GM23338 (cell line): ENCODE data around the gene PRKX. TPM values are rescaled to one million over a fixed set of nuclear protein-coding genes. Genes with fewer than 3 reads are reported as not detected.

Experiments
- ATAC-seq: fragments of 200-7000 bp; cut with Tn5 transposase; 3 replicates; pipeline ENCODE4 v1.9.1; 2020
- DNase-seq: peaks from one replicate; pipeline ENCODE4 v3.0.0-alpha.2; 2015; ENCODE audit warnings: low spot score
- H2AFZ ChIP-seq: fragments of 200-600 bp; sonication (generic); 2 replicates; pipeline ENCODE4 v1.8.0; 2016; ENCODE audit warnings: antibody characterized with exemption, mild to moderate bottlenecking, moderate library complexity
- H3F3A ChIP-seq: fragments of 200-600 bp; sonication (generic); replicated peaks from 2 replicates; pipeline ENCODE4 v1.8.0; 2017; ENCODE audit warnings: antibody characterized with exemption, mixed run types, low read depth
- H3K27ac ChIP-seq: fragments of 200-600 bp; sonication (generic); 2 replicates; pipeline ENCODE4 v1.6.1; 2016; ENCODE audit warnings: low read depth
- H3K27me3 ChIP-seq: fragments of 200-600 bp; sonication (generic); 2 replicates; pipeline ENCODE4 v1.8.0; 2016; ENCODE audit warnings: mild to moderate bottlenecking, mixed run types, moderate library complexity; ENCODE audit not compliant: insufficient read depth
- H3K36me3 ChIP-seq: fragments of 200-600 bp; sonication (generic); 2 replicates; pipeline ENCODE4 v1.8.0; 2016; ENCODE audit warnings: mild to moderate bottlenecking; ENCODE audit not compliant: insufficient read depth
- H3K4me1 ChIP-seq: fragments of 200-600 bp; sonication (generic); 2 replicates; pipeline ENCODE4 v1.8.0; 2016; ENCODE audit warnings: mild to moderate bottlenecking, moderate library complexity; ENCODE audit not compliant: insufficient read depth
- H3K4me2 ChIP-seq: fragments of 200-600 bp; sonication (generic); 2 replicates; pipeline ENCODE4 v1.7.1; 2017; ENCODE audit warnings: mixed run types
- H3K4me3 ChIP-seq: fragments of 200-600 bp; sonication (generic); 2 replicates; pipeline ENCODE4 v1.6.1; 2016; ENCODE audit warnings: mixed run types
- H3K79me2 ChIP-seq: fragments of 200-600 bp; sonication (generic); replicated peaks from 2 replicates; pipeline ENCODE4 v1.8.0; 2017; ENCODE audit warnings: mild to moderate bottlenecking; ENCODE audit not compliant: insufficient read depth
- H3K9me2 ChIP-seq: fragments of 200-600 bp; sonication (generic); 2 replicates; pipeline ENCODE4 v1.8.0; 2017; ENCODE audit not compliant: insufficient read depth
- H4K20me1 ChIP-seq: fragments of 200-600 bp; sonication (generic); replicated peaks from 2 replicates; pipeline ENCODE4 v1.8.0; 2017; ENCODE audit warnings: mild to moderate bottlenecking; ENCODE audit not compliant: insufficient read depth
- H3K27ac Mint-ChIP-seq: 2 replicates; pipeline ENCODE4 v1.8.0; 2020; ENCODE audit warnings: inconsistent platforms, mild to moderate bottlenecking, moderate library complexity, mixed read lengths
- H3K27me3 Mint-ChIP-seq: 3 replicates; pipeline ENCODE4 v1.8.0; 2022; ENCODE audit warnings: low read depth, mild to moderate bottlenecking, moderate library complexity, mixed read lengths, inconsistent platforms; ENCODE audit not compliant: insufficient read depth, poor library complexity
- H3K36me3 Mint-ChIP-seq: 3 replicates; pipeline ENCODE4 v1.8.0; 2021; ENCODE audit warnings: low read depth, mild to moderate bottlenecking, inconsistent platforms, moderate library complexity, mixed read lengths
- H3K4me1 Mint-ChIP-seq: 3 replicates; pipeline ENCODE4 v1.8.0; 2020; ENCODE audit warnings: mild to moderate bottlenecking, inconsistent platforms, mixed read lengths
- H3K4me3 Mint-ChIP-seq: 3 replicates; pipeline ENCODE4 v1.8.0; 2021; ENCODE audit warnings: moderate library complexity, mild to moderate bottlenecking, inconsistent platforms, mixed read lengths
- H3K9me3 Mint-ChIP-seq: 3 replicates; pipeline ENCODE4 v1.8.0; 2020; ENCODE audit warnings: moderate library complexity, mild to moderate bottlenecking, inconsistent platforms, mixed read lengths
- CREB1 ChIP-seq: fragments of 250-450 bp; sonication (Bioruptor Pico); IDR thresholded peaks from 2 replicates; pipeline ENCODE4 v1.5.0; 2020; ENCODE audit warnings: low read depth, mild to moderate bottlenecking, moderate library complexity
- CTCF ChIP-seq, 2 experiments: fragments of 200-600 bp in 1 of 2; sonication (generic) in 1 of 2; conservative IDR thresholded peaks; 2 replicates each; pipeline versions ENCODE4 v1.5.1 to v1.6.1; 2016 to 2017; ENCODE audit warnings: antibody characterized with exemption in 2 of 2, low read depth in 2 of 2, mild to moderate bottlenecking in 2 of 2, moderate library complexity in 1 of 2
- ETS1 ChIP-seq: IDR thresholded peaks from 2 replicates; pipeline ENCODE4 v1.6.1; 2016; ENCODE audit warnings: antibody characterized with exemption
- EZH2 ChIP-seq: fragments of 200-600 bp; sonication (generic); IDR thresholded peaks from one replicate; pipeline ENCODE4 v1.8.0; 2017; ENCODE audit warnings: antibody characterized with exemption, mild to moderate bottlenecking, low read depth; ENCODE audit not compliant: unreplicated experiment
- EZH2phosphoT487 ChIP-seq: fragments of 200-600 bp; sonication (generic); IDR thresholded peaks from one replicate; pipeline ENCODE4 v1.8.1; 2018; ENCODE audit warnings: antibody characterized with exemption; ENCODE audit not compliant: unreplicated experiment
- JUNB ChIP-seq: IDR thresholded peaks from one replicate; pipeline ENCODE4 v1.6.1; 2016; ENCODE audit warnings: antibody characterized with exemption; ENCODE audit not compliant: unreplicated experiment
- NANOG ChIP-seq: IDR thresholded peaks from 2 replicates; pipeline ENCODE4 v1.6.1; 2016; ENCODE audit warnings: antibody characterized with exemption, borderline replicate concordance
- POLR2AphosphoS5 ChIP-seq: IDR thresholded peaks from 2 replicates; pipeline ENCODE4 v1.6.1; 2016; ENCODE audit warnings: antibody characterized with exemption, low read depth
- REST ChIP-seq: IDR thresholded peaks from one replicate; pipeline ENCODE4 v1.6.1; 2018; ENCODE audit warnings: antibody characterized with exemption; ENCODE audit not compliant: unreplicated experiment
- ZNF114 ChIP-seq: fragments of 250-450 bp; sonication (Bioruptor Pico); IDR thresholded peaks from 2 replicates; pipeline ENCODE4 v1.5.0; 2020; ENCODE audit warnings: mild to moderate bottlenecking, moderate library complexity
- ZNF331 ChIP-seq: fragments of 250-450 bp; sonication (Bioruptor Pico); IDR thresholded peaks from 2 replicates; pipeline ENCODE4 v1.5.0; 2020; ENCODE audit warnings: low read depth, mild to moderate bottlenecking, moderate library complexity
- polyA plus RNA-seq: library from polyadenylated mRNA; unstranded; fragments of >200 nt; fragmentation: Nextera tagmentation; extraction: Ambion mirVana; gene quantifications from 2 replicates; pipeline ENCODE4 v1.2.1, GENCODE V29; 2016
- total RNA-seq: library from RNA; depleted of rRNA; stranded (reverse); fragments of >200 nt; shearing (Covaris generic); gene quantifications from 2 replicates; pipeline ENCODE4 v1.2.3, GENCODE V29; 2014

PRKX gene
- total and polyA plus RNA-seq, 2 experiments from 2014 or later: 12.9 to 43.5 TPM

GRCh38 chrX:3695536-3695935, 17.9 kb downstream of the PRKX start (continued):
- TF ChIP-seq CREB1 (CRISPR knock-in tag) (no peak), REST (no peak), EZH2 (no peak), CTCF (conservative IDR thresholded peaks at IDR 0.05; ENCODE audit: low read depth in 2 of 2) (no peak)

- Histone ChIP-seq H3K4me2 (no peak overlapping the region), H3F3A (no peaks in the 10 kb centered on the region), H3K27me3 (no peaks in the 10 kb centered on the region), H3K9me2 (no peaks in the 10 kb centered on the region), H2AFZ (no peak overlapping the region), H3K36me3 (no peaks in the 10 kb centered on the region), H3K79me2 (peaks cover 36% of the 10 kb centered on the region), H3K27ac (no peak overlapping the region), H4K20me1 (no peaks in the 10 kb centered on the region; the same call in 1 of the 2 replicates), H3K4me3 (no peak overlapping the region), H3K4me1 (no peaks in the 10 kb centered on the region)
- DNase-seq: no peak
- Mint-ChIP-seq H3K27me3 (no peaks in the 10 kb centered on the region), H3K4me3 (no peak overlapping the region), H3K9me3 (0 out of 3 replicates have a peak, but pooled peaks cover 4% of the 10 kb centered on the region), H3K4me1 (peaks cover 5% of the 10 kb centered on the region), H3K27ac (no peak overlapping the region), H3K36me3 (peaks cover 9% of the 10 kb centered on the region)
- ATAC-seq: no peak
- TF ChIP-seq NANOG: no peak
- no peak for TF ChIP-seq JUNB
- no peak for TF ChIP-seq REST
- no peak for TF ChIP-seq ZNF331 (CRISPR knock-in tag)
- no peak for TF ChIP-seq ZNF114
- no peak for TF ChIP-seq ETS1
- TF ChIP-seq CREB1 (CRISPR knock-in tag): no peak
- TF ChIP-seq EZH2: no peak
- TF ChIP-seq EZH2phosphoT487: no peak
- no peak for TF ChIP-seq POLR2AphosphoS5
- no peak for TF ChIP-seq CTCF (conservative IDR thresholded peaks at IDR 0.05; ENCODE audit: low read depth in 2 of 2)
These were observed 23.3 kb downstream of the PRKX start for GRCh38 chrX:3690140-3690539.
